IPS DF 6.9 (cell line): ENCODE data around the gene LMX1A.

Source experiments
- DNase-seq: peaks from one replicate; pipeline ENCODE4 v3.0.0-alpha.2; 2013; ENCODE audit warnings: low read depth, low spot score
- H3K27ac ChIP-seq: one replicate; pipeline ENCODE4 v1.5.1; 2013; ENCODE audit warnings: low read length, control low read depth
- H3K27me3 ChIP-seq: 2 replicates; pipeline ENCODE4 v1.6.1; 2013; ENCODE audit warnings: mild to moderate bottlenecking, low read length; ENCODE audit not compliant: control insufficient read depth, insufficient read depth
- H3K36me3 ChIP-seq: 2 replicates; pipeline ENCODE4 v1.6.1; 2013; ENCODE audit warnings: low read length; ENCODE audit not compliant: control insufficient read depth, insufficient read depth
- H3K4me1 ChIP-seq: 2 replicates; pipeline ENCODE4 v1.6.1; 2013; ENCODE audit warnings: low read length; ENCODE audit not compliant: control insufficient read depth, insufficient read depth
- H3K4me3 ChIP-seq: 2 replicates; pipeline ENCODE4 v1.5.1; 2013; ENCODE audit warnings: mild to moderate bottlenecking, low read length
- H3K9me3 ChIP-seq: 2 replicates; pipeline ENCODE4 v1.6.1; 2013; ENCODE audit warnings: low read length, inconsistent platforms; ENCODE audit not compliant: control insufficient read depth, insufficient read depth
- WGBS: extraction: QIAGEN DNeasy Blood & Tissue Kit; methylation state at CpG from one replicate; pipeline ENCODE4 v1.1.7; 2013; ENCODE audit warnings: mixed read lengths, missing lambda C conversion rate; ENCODE audit not compliant: insufficient read length, insufficient coverage; 5-methylcytosine and 5-hydroxymethylcytosine counted together

LMX1A gene

DNA sequence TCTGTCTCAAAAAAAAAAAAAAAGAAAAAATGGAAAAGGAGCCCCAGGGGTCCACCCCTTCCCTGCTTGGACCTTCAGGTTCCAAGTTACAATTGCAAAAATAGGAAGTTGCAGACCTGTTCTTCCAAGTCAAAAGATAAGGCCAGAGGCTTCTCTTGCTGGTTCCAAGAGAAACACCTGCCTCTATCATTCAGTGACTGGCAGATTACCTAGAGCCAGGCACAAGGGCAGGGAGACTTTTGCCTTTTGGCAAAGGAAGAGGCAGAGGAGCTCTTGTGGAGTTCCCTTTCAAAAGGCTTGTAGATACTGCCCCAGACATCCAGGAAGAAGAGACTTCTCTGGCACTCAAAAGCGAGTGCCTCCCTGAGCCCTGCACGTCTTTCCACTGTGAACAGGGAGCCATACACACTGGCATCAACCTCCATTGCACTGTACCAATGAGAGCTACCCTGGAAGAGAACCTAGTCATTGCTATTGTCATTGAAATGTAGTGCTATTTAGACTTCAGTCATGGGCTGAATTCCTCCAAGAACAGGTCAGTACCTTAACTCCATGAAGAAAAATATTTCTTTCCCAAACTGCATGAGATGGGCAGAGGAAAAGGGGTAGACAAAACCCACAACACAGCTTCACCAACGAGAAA, 91.2 kb downstream of the LMX1A start:
- Histone ChIP-seq H3K9me3 (no peaks in the 10 kb centered on the region), H3K27ac (no peak overlapping the region), H3K4me3 (no peak overlapping the region), H3K36me3 (no peaks in the 10 kb centered on the region), H3K27me3 (no peaks in the 10 kb centered on the region), H3K4me1 (no peaks in the 10 kb centered on the region)
- WGBS = no CpG with 5 or more reads among the region's 3 CpGs
- no peak for DNase-seq

DNA sequence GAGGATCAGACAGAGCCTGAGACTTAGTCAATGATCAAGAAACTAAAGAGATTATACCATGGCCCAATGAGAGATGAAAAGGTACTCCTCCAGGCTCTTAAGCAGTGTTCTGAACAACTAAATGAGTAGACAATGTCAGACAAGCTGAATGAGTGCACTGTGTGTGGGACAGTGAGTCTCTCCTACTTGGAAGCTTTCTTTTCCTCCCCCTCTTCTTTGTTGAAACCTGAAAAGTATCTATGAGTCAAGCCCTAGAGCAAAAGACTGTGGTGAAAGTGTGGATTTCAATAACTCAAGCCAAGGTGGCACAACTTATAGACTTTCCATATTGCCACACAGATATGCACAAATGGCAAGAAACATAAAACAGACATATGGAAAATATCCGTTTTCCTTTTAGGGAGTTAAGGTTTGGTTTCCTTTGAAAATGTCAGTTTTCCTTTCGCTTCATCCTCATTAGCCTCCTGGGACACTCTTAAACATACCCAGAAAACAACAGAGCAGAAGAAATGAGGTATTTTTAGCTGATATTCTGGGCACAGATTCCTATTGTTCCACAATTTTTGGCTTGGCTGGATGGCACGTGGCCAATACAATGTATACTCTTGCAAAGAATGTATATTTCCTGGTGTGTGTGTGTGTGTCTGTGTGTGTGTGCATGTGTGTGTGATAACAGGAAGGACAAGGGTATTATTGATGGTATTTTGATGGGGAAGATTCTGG, 96.6 kb downstream of the LMX1A start:
- WGBS = no CpG with 5 or more reads among the region's 3 CpGs
- no peaks in the 10 kb centered on the region for H3K36me3 ChIP-seq
- H3K9me3 ChIP-seq = no peaks in the 10 kb centered on the region
- H3K27me3 ChIP-seq = no peaks in the 10 kb centered on the region
- H3K4me1 ChIP-seq = no peaks in the 10 kb centered on the region
- H3K27ac ChIP-seq = no peak overlapping the region
- DNase-seq = no peak
- no peak overlapping the region for H3K4me3 ChIP-seq

DNA sequence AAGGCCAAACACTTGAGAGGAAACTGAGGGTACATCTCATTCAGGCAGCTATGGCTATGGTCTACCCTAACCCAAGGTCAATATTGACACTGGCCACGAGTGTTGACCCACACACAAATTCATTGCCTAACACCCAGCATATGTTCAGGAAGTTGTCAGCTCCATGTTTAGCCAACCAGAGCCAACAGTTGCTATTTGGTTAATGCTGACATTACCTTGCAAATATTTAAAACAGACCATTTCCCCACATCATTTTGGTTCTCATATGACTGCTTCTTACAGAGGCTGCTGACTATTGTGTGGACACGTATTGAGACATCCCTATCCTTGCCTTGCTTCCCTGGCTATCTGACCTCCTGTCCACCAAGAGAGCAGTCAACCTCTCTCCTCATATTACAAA, 97.3 kb downstream of the LMX1A start:
- no peak overlapping the region for H3K4me3 ChIP-seq
- H3K4me1 ChIP-seq = no peaks in the 10 kb centered on the region
- no peaks in the 10 kb centered on the region for H3K27me3 ChIP-seq
- no peak for DNase-seq
- H3K27ac ChIP-seq = no peak overlapping the region
- no CpG with 5 or more reads among the region's 2 CpGs for WGBS
- no peaks in the 10 kb centered on the region for H3K36me3 ChIP-seq
- H3K9me3 ChIP-seq = no peaks in the 10 kb centered on the region

DNA sequence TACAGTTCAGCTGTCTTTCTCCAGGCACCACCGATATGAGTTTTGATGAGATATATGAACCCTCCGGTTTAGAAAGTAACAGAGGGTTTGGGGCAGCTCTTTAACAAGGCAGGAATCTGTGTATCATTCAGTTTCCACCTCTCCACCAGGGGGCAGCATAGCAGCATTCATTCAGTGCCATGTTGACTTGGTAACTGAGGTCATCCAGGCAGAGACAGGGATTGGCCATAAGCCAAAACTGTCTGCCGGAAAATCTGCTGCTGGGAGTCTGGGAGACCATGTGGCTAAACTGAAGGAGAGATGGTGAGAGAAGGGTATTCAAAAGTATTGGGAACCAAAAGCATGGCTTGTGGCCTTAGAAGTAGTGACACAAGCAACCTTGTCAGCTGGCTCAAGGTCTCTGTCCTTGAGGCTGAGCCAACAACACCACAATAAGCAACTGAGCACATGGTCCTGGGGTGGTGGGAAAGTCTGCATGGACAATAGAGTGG, 98.5 kb downstream of the LMX1A start:
- Histone ChIP-seq H3K27me3 (no peaks in the 10 kb centered on the region), H3K36me3 (no peaks in the 10 kb centered on the region), H3K27ac (no peak overlapping the region), H3K4me3 (no peak overlapping the region), H3K9me3 (no peaks in the 10 kb centered on the region), H3K4me1 (no peaks in the 10 kb centered on the region)
- DNase-seq = peak; percentile 84
- no CpG with 5 or more reads among the region's 3 CpGs for WGBS

DNA sequence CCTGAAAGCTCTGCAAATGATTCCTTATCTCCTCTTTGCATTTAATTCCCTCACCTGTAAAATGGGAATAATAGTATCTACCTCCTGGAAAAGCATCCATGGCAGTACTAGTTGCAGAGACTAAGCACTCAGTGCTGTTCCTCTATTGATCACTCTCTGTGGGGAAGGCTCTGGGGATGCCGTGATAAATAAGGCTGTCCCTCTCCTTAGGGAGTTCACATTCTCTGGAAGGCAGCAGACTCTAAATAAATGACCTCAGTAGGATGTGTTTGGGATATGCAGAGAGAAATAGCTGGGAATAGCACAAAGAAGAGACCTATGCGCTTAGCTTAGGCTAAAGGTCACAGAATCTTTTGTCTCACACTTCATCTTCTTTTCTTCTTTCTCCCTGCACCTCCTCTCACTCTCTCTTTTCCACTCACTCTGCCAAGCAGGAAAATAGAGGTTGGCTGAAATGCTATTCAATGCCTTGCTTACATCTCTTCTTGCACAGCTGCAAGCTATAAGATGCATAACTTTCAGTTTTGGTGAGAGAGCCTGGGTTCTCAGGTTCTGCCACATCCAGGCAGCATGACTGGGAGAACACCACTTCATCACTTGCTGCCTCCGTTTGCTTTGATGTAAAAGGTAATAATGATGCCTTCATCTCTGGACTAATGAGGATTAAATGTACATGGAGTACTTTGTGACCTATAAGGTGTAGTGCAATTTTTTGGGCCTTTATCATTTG, 101.5 kb downstream of the LMX1A start:
- no peak for DNase-seq
- Histone ChIP-seq H3K4me3 (no peak overlapping the region), H3K27me3 (no peaks in the 10 kb centered on the region), H3K27ac (no peak overlapping the region), H3K4me1 (no peaks in the 10 kb centered on the region; the same call in 1 of the 2 replicates), H3K9me3 (no peaks in the 10 kb centered on the region), H3K36me3 (no peaks in the 10 kb centered on the region)
- WGBS = no CpG with 5 or more reads among the region's 3 CpGs

DNA sequence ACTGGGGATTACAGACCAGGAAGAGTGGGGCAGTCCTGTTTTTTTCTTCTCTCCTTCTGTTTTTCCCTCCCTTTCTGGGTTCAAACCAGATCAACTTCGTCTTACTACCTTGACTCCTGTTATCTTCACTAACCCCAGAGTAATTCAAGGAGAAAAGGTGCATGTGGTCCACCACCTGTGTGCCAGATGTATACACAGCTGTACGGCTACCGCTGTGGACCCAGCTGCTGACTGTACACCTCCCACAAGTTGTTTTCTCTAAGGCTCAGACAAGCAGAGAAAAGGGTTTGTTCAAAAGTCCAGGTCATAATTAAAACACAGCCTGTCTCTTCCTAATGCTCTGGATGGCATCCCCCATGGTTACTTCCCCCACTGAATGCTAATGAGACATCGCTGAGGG, 102.1 kb downstream of the LMX1A start:
- Histone ChIP-seq H3K4me1 (peaks cover under 1% of the 10 kb centered on the region; the same call in 1 of the 2 replicates), H3K27me3 (no peaks in the 10 kb centered on the region), H3K9me3 (no peaks in the 10 kb centered on the region), H3K27ac (no peak overlapping the region), H3K4me3 (no peak overlapping the region), H3K36me3 (no peaks in the 10 kb centered on the region)
- no peak for DNase-seq
- WGBS = no CpG with 5 or more reads among the region's 4 CpGs

DNA sequence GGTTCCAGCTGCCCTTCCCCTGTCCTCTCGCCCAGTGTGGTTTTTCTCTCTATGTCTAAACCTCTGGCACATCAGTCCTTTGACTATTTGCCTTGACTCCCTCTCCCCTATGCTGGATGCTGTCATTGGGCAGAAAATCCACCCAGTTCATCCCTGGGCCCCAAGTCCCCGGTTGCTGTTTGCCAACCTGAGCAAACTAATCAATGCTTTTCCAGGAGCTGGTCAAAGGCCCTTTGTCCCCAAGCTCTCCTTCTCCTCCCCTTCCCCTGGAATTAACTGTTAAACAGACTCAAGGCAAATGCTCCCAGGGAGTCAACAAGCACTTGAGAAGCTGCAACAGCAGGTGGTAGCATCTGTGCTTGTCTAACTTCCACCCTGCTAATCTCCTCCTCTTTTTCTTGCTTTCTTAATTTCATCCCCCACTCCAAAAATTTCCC, 102.7 kb downstream of the LMX1A start:
- no peak overlapping the region for H3K4me3 ChIP-seq
- peaks cover 3% of the 10 kb centered on the region; the same call in 1 of the 2 replicates for H3K4me1 ChIP-seq
- H3K9me3 ChIP-seq = no peaks in the 10 kb centered on the region
- DNase-seq = no peak
- H3K27me3 ChIP-seq = no peaks in the 10 kb centered on the region
- H3K27ac ChIP-seq = no peak overlapping the region
- WGBS = no CpG with 5 or more reads among the region's 2 CpGs
- no peaks in the 10 kb centered on the region for H3K36me3 ChIP-seq

DNA sequence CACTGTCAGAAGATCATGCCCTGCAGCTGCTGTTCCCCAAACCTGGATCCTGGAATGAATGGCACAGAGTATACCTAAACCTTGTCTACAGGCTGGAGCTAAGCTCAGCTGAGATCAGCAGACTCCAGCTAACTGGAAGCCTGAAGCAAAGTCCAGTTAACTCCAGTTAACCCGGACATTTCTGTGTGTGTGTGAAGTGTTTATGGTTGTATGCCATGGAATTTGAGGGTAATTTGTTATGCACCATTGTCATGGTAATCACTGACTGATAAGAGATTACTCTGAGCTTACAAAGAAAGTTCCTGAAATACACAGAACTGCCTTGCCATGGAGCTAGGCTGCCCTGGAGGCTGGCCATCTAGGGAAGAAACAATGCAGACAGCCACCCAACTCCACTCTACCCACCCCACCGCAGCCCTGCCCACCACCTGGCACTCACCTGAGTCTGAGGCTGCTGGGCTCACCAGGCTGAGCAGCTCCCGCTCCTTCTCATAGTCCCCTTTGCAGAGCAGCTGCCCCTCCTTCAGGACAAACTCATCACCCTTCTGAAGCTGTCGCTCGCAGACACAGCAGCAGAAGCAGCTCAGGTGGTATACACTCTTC, 107.4 kb downstream of the LMX1A start:
- Histone ChIP-seq H3K36me3 (no peaks in the 10 kb centered on the region), H3K9me3 (no peaks in the 10 kb centered on the region), H3K27ac (no peak overlapping the region), H3K27me3 (no peaks in the 10 kb centered on the region), H3K4me1 (peaks cover 3% of the 10 kb centered on the region; the same call in 1 of the 2 replicates), H3K4me3 (no peak overlapping the region)
- no peak for DNase-seq
- WGBS = no CpG with 5 or more reads among the region's 5 CpGs

DNA sequence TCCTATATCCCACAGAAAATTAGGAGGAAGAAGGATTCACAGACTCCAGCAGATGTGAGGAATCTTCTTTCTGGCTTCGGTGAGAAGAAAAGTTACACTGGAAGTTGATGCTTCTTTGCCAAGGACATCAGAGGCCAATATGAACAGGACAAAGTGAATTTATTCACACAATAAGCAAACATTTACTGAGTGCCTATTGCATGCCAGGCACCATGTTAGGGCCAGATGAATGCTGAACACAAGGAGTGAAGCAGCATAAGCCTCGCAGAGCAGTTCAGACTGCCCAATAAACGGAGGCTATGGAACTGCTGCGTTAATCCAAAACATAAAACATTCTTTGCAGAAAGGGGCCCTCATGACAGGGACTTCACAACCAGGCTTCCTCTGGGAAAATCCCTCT, 114.6 kb downstream of the LMX1A start:
- Histone ChIP-seq H3K4me1 (no peaks in the 10 kb centered on the region), H3K4me3 (no peak overlapping the region), H3K27me3 (peaks cover 7% of the 10 kb centered on the region), H3K27ac (no peak overlapping the region), H3K36me3 (no peaks in the 10 kb centered on the region), H3K9me3 (no peaks in the 10 kb centered on the region)
- WGBS = no CpG with 5 or more reads among the region's 4 CpGs
- no peak for DNase-seq

DNA sequence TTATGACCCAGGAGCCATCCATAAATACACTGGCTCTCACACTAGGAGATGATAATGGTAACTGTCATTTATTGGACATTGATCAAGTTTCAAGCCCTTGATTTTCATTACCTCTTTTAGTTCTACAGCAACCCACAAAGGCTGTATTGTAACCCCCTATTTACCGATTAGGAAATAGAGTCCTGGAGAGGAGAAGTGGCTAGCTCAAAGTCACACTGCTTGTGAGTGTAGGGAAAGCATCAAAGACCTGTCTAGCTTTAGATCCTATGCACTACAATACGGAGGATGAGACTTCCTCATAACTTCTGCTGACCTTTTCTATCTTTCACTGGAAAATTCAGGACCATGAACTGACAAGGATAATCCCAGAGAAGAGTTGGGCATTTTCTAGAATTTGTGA, 115.2 kb downstream of the LMX1A start:
- Histone ChIP-seq H3K36me3 (no peaks in the 10 kb centered on the region), H3K27me3 (peaks cover 12% of the 10 kb centered on the region), H3K27ac (no peak overlapping the region), H3K9me3 (no peaks in the 10 kb centered on the region), H3K4me3 (no peak overlapping the region), H3K4me1 (no peaks in the 10 kb centered on the region)
- WGBS = no CpG with 5 or more reads among the region's 2 CpGs
- no peak for DNase-seq
